AG04449 (cell line): Measurements from ENCODE around the gene SMARCD1.

Source experiments
- CTCF ChIA-PET: fragments of 350-600 bp; formaldehyde crosslinking; extraction: SDS; loops from one replicate; lab custom pipeline; 2021; ENCODE audit warnings: antibody characterized with exemption; lab: Yijun Ruan, JAX
- POLR2A ChIA-PET: fragments of 400-600, 350-600 bp; formaldehyde crosslinking; extraction: SDS; loops from one replicate; lab custom pipeline; 2020; ENCODE audit warnings: antibody characterized with exemption, inconsistent platforms; lab: Yijun Ruan, JAX
- DNase-seq: peaks from one replicate; pipeline ENCODE4 v3.0.0-alpha.2; 2010; ENCODE audit warnings: low read depth, low spot score
- H3K4me3 ChIP-seq: 2 replicates; pipeline ENCODE4 v1.5.1; 2011; ENCODE audit warnings: low read depth, mild to moderate bottlenecking, control low read depth, low read length
- CTCF ChIP-seq: IDR thresholded peaks from one replicate; pipeline ENCODE4 v1.5.1; 2011; ENCODE audit warnings: mild to moderate bottlenecking, moderate library complexity, low read length, control low read depth, inconsistent platforms; ENCODE audit not compliant: insufficient read depth; ENCODE audit errors: missing control alignments

SMARCD1 gene

DNA sequence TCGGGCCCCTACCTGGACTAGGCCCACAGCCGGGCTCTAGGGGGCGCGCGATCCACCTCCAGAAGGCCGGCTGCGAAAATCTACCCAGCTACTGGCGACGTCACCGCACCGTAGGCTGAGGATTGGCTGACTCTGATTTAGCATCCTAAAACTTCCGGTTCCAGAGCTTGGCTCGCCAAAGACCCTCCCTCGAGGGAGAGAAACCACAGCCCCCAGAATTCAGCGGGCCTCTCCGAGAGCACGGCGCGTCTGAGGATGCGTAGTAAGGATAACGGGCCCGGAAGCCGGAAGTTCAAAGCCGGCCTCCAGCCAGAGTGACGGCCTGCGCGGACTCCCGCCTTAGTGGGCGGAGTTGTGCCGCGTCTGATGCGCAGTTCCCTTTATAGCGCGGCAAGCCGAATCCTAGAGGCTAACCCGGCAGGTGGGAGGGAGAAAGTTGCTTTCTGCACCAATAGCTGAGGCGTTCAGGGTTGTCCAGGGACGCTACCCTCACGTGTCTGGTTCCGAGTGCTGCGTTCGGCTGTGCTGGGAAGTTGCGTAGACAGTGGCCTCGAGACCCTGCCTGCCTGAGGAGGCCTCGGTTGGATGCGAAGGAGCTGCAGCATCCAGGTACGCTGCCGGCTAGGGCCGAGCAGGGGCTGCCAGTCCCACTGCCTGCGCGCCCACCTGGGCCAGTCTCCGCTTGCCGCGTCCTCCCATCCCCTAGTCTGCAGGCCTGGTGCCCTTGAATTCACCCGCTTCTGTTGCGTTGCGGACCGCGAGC is 26.7 kb downstream of the SMARCD1 start, which contains the start of gene COX14:
TSS of gene COX14 (plus strand) at position 544 of the 763 bp plus-strand sequence. CDS start 7,808 bp downstream, outside the sequence.
- DNase-seq = peak; percentile 97
- peak within 1 kb of the TSS; percentile 98 for H3K4me3 ChIP-seq
- POLR2A ChIA-PET = interaction anchor here (0.6 to 2.3 kb wide), 15 partner anchors 9 to 284 kb away, joined by 3 to 17 read pairs (median 5); partner anchors contain the start of genes CERS5, FAM186A, GPD1 and SMARCD1
- peak; percentile 96 for TF ChIP-seq CTCF
- CTCF ChIA-PET = interaction anchor here (0.6 to 6.2 kb wide), 49 partner anchors 10 to 295 kb away, joined by 3 to 144 read pairs (median 5); partner anchors contain the start of genes CERS5, FAM186A, GPD1 and LIMA1

DNA sequence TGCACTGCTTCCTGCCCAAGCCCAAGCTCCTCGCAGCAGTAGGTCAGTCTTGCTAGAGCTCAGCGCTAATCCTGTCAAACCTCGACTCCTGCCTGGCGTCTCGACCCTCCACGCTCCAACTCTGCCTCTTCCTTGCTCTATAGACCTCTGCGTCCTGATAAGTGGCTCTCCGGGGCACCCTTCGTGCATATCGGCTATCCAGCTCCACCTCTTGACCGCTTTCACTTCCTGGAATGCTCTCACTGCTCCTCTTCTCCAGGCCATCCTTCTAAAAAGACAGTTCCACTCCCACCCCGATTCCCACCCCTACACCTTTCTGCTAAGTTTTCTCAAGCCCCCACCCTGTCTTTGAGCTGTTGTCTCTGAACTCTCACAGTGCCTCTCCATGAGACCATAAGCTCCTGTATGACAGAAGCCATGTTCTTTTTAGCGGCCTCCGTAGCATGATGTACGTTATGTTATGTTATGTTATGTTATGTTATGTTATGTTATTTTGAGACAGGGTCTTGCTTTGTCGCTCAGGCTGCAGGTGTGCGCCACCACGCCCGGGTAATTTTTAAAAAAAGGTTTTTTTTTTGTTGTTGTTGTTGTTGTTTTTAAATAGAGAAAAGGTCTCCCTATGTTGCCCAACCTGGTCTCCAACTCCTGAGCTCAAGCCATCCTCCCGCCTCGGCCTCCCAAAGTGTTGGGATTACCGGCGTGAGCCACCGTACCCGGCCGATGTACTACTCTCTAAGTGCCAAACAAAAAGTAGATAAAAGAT is 27.5 kb downstream of the SMARCD1 start:
- ChIA-PET CTCF (interaction anchor here (0.6 to 6.2 kb wide), 26 partner anchors 9 to 202 kb away, joined by 3 to 144 read pairs (median 14); partner anchors contain the start of genes CERS5, GPD1 and SMARCD1), POLR2A (interaction anchor here (1.0 to 2.3 kb wide), 8 partner anchors 9 to 54 kb away, joined by 3 to 17 read pairs (median 6); partner anchors contain the start of genes CERS5 and GPD1)
- DNase-seq = no peak
- H3K4me3 ChIP-seq = peak overlapping the region; percentile 98
- TF ChIP-seq CTCF = no peak

DNA sequence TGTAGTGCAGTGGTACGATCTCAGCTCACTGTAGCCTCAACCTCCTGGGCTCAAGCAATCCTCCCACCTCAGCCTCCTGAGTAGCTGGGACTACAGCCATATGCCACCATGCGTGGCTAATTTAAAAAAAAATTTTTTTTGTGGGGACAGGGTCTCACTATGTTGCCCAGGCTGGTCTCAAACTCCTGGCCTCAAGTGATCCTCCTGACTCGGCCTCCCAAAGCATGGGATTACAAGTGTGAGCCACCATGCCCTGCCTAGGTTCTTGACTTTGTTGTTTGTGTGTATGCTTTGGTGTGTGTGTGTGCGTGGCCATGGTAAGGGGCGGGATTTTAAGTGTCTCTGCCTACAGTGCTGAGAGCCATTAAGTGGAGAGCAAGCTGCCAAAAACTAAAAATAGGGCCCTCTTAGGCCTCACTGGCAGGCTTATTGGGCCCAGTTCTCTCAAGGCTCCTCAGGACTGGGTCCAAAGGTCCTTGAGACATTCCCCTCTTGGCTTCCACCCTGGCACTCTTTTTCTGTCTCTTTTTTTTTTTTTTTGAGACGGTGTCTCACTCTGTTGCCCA is 32.0 kb downstream of the SMARCD1 start:
- TF ChIP-seq CTCF = no peak
- ChIA-PET CTCF (interaction anchor here (1.1 kb wide), 1 partner anchor 16 kb away, joined by 3 read pairs; no protein-coding TSS in a partner anchor), POLR2A (no interaction called here)
- H3K4me3 ChIP-seq = no peak overlapping the region
- no peak for DNase-seq

- TF ChIP-seq CTCF = no peak
Measured at GRCh38 chr12:50119387-50119786, 34.2 kb downstream of the SMARCD1 start.

GRCh38 chr12:50120521-50120920 is 35.4 kb downstream of the SMARCD1 start:
- CTCF ChIA-PET = interaction anchor here (1.1 to 6.8 kb wide), 3 partner anchors 9 to 55 kb away, joined by 3 to 48 read pairs (median 4); partner anchors contain the start of gene COX14
- no peak for DNase-seq
- TF ChIP-seq CTCF = no peak
- H3K4me3 ChIP-seq = no peak overlapping the region
- POLR2A ChIA-PET = interaction anchor here (0.6 kb wide), 1 partner anchor 14 kb away, joined by 3 read pairs; no protein-coding TSS in a partner anchor

More at GRCh38 chr12:50119387-50119786, 34.2 kb downstream of the SMARCD1 start:
- no peak overlapping the region for H3K4me3 ChIP-seq
- DNase-seq = no peak
- ChIA-PET CTCF (interaction anchor here (0.6 to 6.8 kb wide), 4 partner anchors 8 to 80 kb away, joined by 3 to 48 read pairs (median 3); partner anchors contain the start of gene COX14), POLR2A (no interaction called here)
